Ishikawa (cell line): ENCODE data around the gene STX8.

Experiments
- EGR1 ChIP-seq: IDR thresholded peaks from 2 replicates; pipeline ENCODE4 v1.6.1; 2012
- EP300 ChIP-seq: IDR thresholded peaks from 2 replicates; pipeline ENCODE4 v1.6.1; 2012; ENCODE audit warnings: borderline replicate concordance

- no peak for TF ChIP-seq EGR1
- no peak for TF ChIP-seq EP300
Measured at GRCh38 chr17:9615486-9615885, 39.9 kb upstream of the STX8 start.
